ENCODE measurements around the gene ERBB3. TPM values are rescaled to one million over a fixed set of nuclear protein-coding genes. Genes with fewer than 3 reads are reported as not detected.

The ERBB3 gene
- total RNA-seq, 2 donors from 2014 or later = 77.3 to 117 TPM

GRCh38 chr12:56137853-56138571, 58.0 kb downstream of the ERBB3 start:
- Histone ChIP-seq H3K27me3 (replicated peaks; ENCODE audit: insufficient read depth) (no peaks in the 10 kb centered on the region), H3K4me3 (no peak overlapping the region), H3K36me3 (peaks cover 11 to 12% of the 10 kb centered on the region in 2 donors), H3K4me1 (replicated peaks) (no peaks in the 10 kb centered on the region), H3K9me3 (no peaks in the 10 kb centered on the region), H3K27ac (no peak overlapping the region)
- intact Hi-C loops (cut with DNase I) = no loop called here
- 96% methylated on average over 14 of the region's 14 CpGs for WGBS
- TF ChIP-seq POLR2AphosphoS5 (IDR thresholded peaks at IDR 0.05) = no peak
- TF ChIP-seq POLR2A (IDR thresholded peaks at IDR 0.05) = no peak
- TF ChIP-seq CTCF (IDR thresholded peaks at IDR 0.05) = no peak
- DNase-seq (ENCODE audit: low spot score) = no peak

- TF ChIP-seq POLR2AphosphoS5 (IDR thresholded peaks at IDR 0.05) = no peak
- no peak for TF ChIP-seq CTCF (IDR thresholded peaks at IDR 0.05)
- TF ChIP-seq POLR2A (IDR thresholded peaks at IDR 0.05) = no peak
- peaks cover 12 to 20% of the 10 kb centered on the region in 2 donors for H3K36me3 ChIP-seq
- H3K9me3 ChIP-seq = no peaks in the 10 kb centered on the region
- H3K4me1 ChIP-seq (replicated peaks) = no peaks in the 10 kb centered on the region
- no peak for DNase-seq (ENCODE audit: low spot score)
- 88% methylated on average over 14 of the region's 19 CpGs for WGBS
- no peak overlapping the region for H3K4me3 ChIP-seq
- intact Hi-C loops (cut with DNase I) = no loop called here
- H3K27me3 ChIP-seq (replicated peaks; ENCODE audit: insufficient read depth) = no peaks in the 10 kb centered on the region
- H3K27ac ChIP-seq = no peak overlapping the region
These were observed 62.2 kb downstream of the ERBB3 start for GRCh38 chr12:56141946-56142784.

- intact Hi-C loops (cut with DNase I) = no loop called here
- DNase-seq (ENCODE audit: low spot score) = no peak
- Histone ChIP-seq H3K36me3 (peaks cover 2 to 11% of the 10 kb centered on the region in 2 donors), H3K27ac (peak overlapping the region in 1 of 2 donors; percentile 38), H3K4me3 (no peak overlapping the region), H3K9me3 (no peaks in the 10 kb centered on the region), H3K4me1 (replicated peaks) (no peaks in the 10 kb centered on the region), H3K27me3 (replicated peaks; ENCODE audit: insufficient read depth) (no peaks in the 10 kb centered on the region)
- TF ChIP-seq POLR2AphosphoS5 (IDR thresholded peaks at IDR 0.05) (no peak), POLR2A (IDR thresholded peaks at IDR 0.05) (no peak), CTCF (IDR thresholded peaks at IDR 0.05) (no peak)
- 80% methylated on average over 4 of the region's 4 CpGs for WGBS
These were observed 63.3 kb downstream of the ERBB3 start for GRCh38 chr12:56143217-56143616.

- no peak for TF ChIP-seq CTCF (IDR thresholded peaks at IDR 0.05)
- no peak for TF ChIP-seq POLR2AphosphoS5 (IDR thresholded peaks at IDR 0.05)
- no peak for TF ChIP-seq POLR2A (IDR thresholded peaks at IDR 0.05)
- H3K27ac ChIP-seq = peak overlapping the region in 1 of 2 donors; percentile 38
These were observed 63.9 kb downstream of the ERBB3 start for GRCh38 chr12:56143870-56144269.

More at GRCh38 chr12:56143870-56144269, 63.9 kb downstream of the ERBB3 start:
- 80% methylated on average over 8 of the region's 8 CpGs for WGBS
- intact Hi-C loops (cut with DNase I) = no loop called here
- no peak overlapping the region for H3K4me3 ChIP-seq
- H3K9me3 ChIP-seq = no peaks in the 10 kb centered on the region
- no peaks in the 10 kb centered on the region for H3K27me3 ChIP-seq (replicated peaks; ENCODE audit: insufficient read depth)
- DNase-seq (ENCODE audit: low spot score) = no peak
- H3K4me1 ChIP-seq (replicated peaks) = no peaks in the 10 kb centered on the region
- H3K36me3 ChIP-seq = peaks cover 0 to 11% of the 10 kb centered on the region in 2 donors
